IMR-90 (cell line): Measurements from ENCODE around the gene NOC2L. TPM values are rescaled to one million over a fixed set of nuclear protein-coding genes. Genes with fewer than 3 reads are reported as not detected.

Experiments
- ATAC-seq: fragments of 200-7000 bp; cut with Tn5 transposase; 2 replicates; pipeline ENCODE4 v1.9.1; 2020; ENCODE audit warnings: low read depth, mild to moderate bottlenecking, moderate library complexity
- BruUV-seq: library from RNA; stranded (reverse); fragments of 400-500 nt; replicated peaks from 2 replicates; lab custom pipeline; 2021; lab: Mats Ljungman, UMichigan
- CTCF ChIA-PET: fragments of 300-600 bp; formaldehyde crosslinking; extraction: SDS; loops from one replicate; lab custom pipeline; 2021; ENCODE audit warnings: antibody characterized with exemption; lab: Yijun Ruan, JAX
- POLR2A ChIA-PET: fragments of 300-600 bp; sonication (Branson Sonifier 250); formaldehyde crosslinking; loops from one replicate; lab custom pipeline; 2022; ENCODE audit warnings: antibody characterized with exemption; ENCODE audit not compliant: unreplicated experiment; lab: Charles Lee
- DNase-seq: peaks from one replicate; pipeline ENCODE4 v3.0.0; 2013
- H2AFZ ChIP-seq: replicated peaks from 2 replicates; pipeline ENCODE3; 2013; ENCODE audit warnings: low read length, mild to moderate bottlenecking; ENCODE audit not compliant: poor library complexity
- H2AK5ac ChIP-seq: 2 replicates; pipeline ENCODE4 v1.6.1; 2013; ENCODE audit warnings: low read depth, low read length, inconsistent platforms
- H2AK9ac ChIP-seq: replicated peaks from 2 replicates; pipeline ENCODE3; 2013; ENCODE audit warnings: mild to moderate bottlenecking, low read depth, low read length, moderate library complexity; ENCODE audit not compliant: poor library complexity
- H2BK120ac ChIP-seq: 2 replicates; pipeline ENCODE4 v1.6.1; 2013; ENCODE audit warnings: low read depth, low read length, inconsistent platforms
- H2BK15ac ChIP-seq: 3 replicates; pipeline ENCODE4 v1.6.1; 2013; ENCODE audit warnings: low read depth, low read length, inconsistent platforms
- H2BK20ac ChIP-seq: 2 replicates; pipeline ENCODE4 v1.6.1; 2013; ENCODE audit warnings: low read depth, mild to moderate bottlenecking, inconsistent platforms, low read length, moderate library complexity
- H2BK5ac ChIP-seq: 2 replicates; pipeline ENCODE4 v1.6.1; 2013; ENCODE audit warnings: mild to moderate bottlenecking, low read depth, low read length, inconsistent platforms; ENCODE audit not compliant: poor library complexity, severe bottlenecking
- H3K14ac ChIP-seq: replicated peaks from 2 replicates; pipeline ENCODE4 v1.6.1; 2013; ENCODE audit warnings: low read depth, low read length, inconsistent platforms
- H3K18ac ChIP-seq: 2 replicates; pipeline ENCODE4 v1.6.1; 2013; ENCODE audit warnings: low read depth, low read length, control low read depth
- H3K23ac ChIP-seq: 2 replicates; pipeline ENCODE4 v1.6.1; 2013; ENCODE audit warnings: low read depth, low read length, inconsistent platforms
- H3K27ac ChIP-seq: 2 replicates; pipeline ENCODE4 v1.5.1; 2013; ENCODE audit warnings: mild to moderate bottlenecking, control low read depth, low read length; ENCODE audit not compliant: insufficient read depth
- H3K27me3 ChIP-seq: 2 replicates; pipeline ENCODE4 v1.6.1; 2013; ENCODE audit warnings: low read length; ENCODE audit not compliant: control insufficient read depth, insufficient read depth
- H3K36me3 ChIP-seq: 2 replicates; pipeline ENCODE4 v1.6.1; 2013; ENCODE audit warnings: low read length, mixed read lengths; ENCODE audit not compliant: control insufficient read depth, insufficient read depth
- H3K4ac ChIP-seq: 2 replicates; pipeline ENCODE4 v1.6.1; 2013; ENCODE audit warnings: low read depth, low read length, inconsistent platforms
- H3K4me1 ChIP-seq: 2 replicates; pipeline ENCODE4 v1.6.1; 2013; ENCODE audit warnings: low read length, mixed read lengths; ENCODE audit not compliant: control insufficient read depth, insufficient read depth
- H3K4me2 ChIP-seq: 2 replicates; pipeline ENCODE4 v1.6.1; 2013; ENCODE audit warnings: low read depth, mild to moderate bottlenecking, control low read depth, low read length, moderate library complexity
- H3K4me3 ChIP-seq: 2 replicates; pipeline ENCODE4 v1.5.1; 2013; ENCODE audit warnings: low read depth, mild to moderate bottlenecking, control low read depth, low read length, moderate library complexity; ENCODE audit not compliant: insufficient read depth
- H3K56ac ChIP-seq: 2 replicates; pipeline ENCODE4 v1.6.1; 2013; ENCODE audit warnings: low read length, inconsistent platforms; ENCODE audit not compliant: insufficient read depth; ENCODE audit errors: extremely low read depth
- H3K79me1 ChIP-seq, 2 experiments: 2 replicates each; pipeline ENCODE4 v1.6.1; 2013; ENCODE audit warnings: low read length in 2 of 2, inconsistent platforms in 1 of 2, low read depth in 1 of 2
- H3K9ac ChIP-seq: 2 replicates; pipeline ENCODE4 v1.6.1; 2013; ENCODE audit warnings: low read depth, low read length, control low read depth
- H3K9me1 ChIP-seq: 2 replicates; pipeline ENCODE4 v1.6.1; 2013; ENCODE audit warnings: low read length, inconsistent platforms; ENCODE audit not compliant: insufficient read depth
- H3K9me3 ChIP-seq: 2 replicates; pipeline ENCODE4 v1.6.1; 2013; ENCODE audit warnings: low read length; ENCODE audit not compliant: control insufficient read depth, insufficient read depth
- H4K20me1 ChIP-seq: 2 replicates; pipeline ENCODE4 v1.6.1; 2013; ENCODE audit warnings: low read length, inconsistent platforms; ENCODE audit not compliant: insufficient read depth
- H4K5ac ChIP-seq: 2 replicates; pipeline ENCODE4 v1.6.1; 2013; ENCODE audit warnings: mild to moderate bottlenecking, low read depth, low read length, control low read depth
- H4K8ac ChIP-seq, 2 experiments: 2 replicates each; pipeline ENCODE4 v1.6.1; 2013; ENCODE audit warnings: low read depth in 2 of 2, low read length in 2 of 2, control low read depth in 1 of 2, inconsistent platforms in 1 of 2
- H4K91ac ChIP-seq: 2 replicates; pipeline ENCODE4 v1.6.1; 2013; ENCODE audit warnings: low read depth, low read length, inconsistent platforms; ENCODE audit not compliant: insufficient read depth
- CEBPB ChIP-seq: IDR thresholded peaks from 2 replicates; pipeline ENCODE4 v1.6.1; 2012; ENCODE audit warnings: low read depth, low read length, improper control_type of control experiment
- CHD1 ChIP-seq: IDR thresholded peaks from 2 replicates; pipeline ENCODE4 v1.6.1; 2012; ENCODE audit warnings: low read depth, low read length, improper control_type of control experiment
- FOS ChIP-seq: fragments of 150-350 bp; IDR thresholded peaks from 2 replicates; pipeline ENCODE4 v1.6.1; 2016; ENCODE audit warnings: low read depth, low read length
- MAFK ChIP-seq: IDR thresholded peaks from 2 replicates; pipeline ENCODE4 v1.6.1; 2012; ENCODE audit warnings: low read depth, low read length, improper control_type of control experiment
- MAZ ChIP-seq: IDR thresholded peaks from 2 replicates; pipeline ENCODE4 v1.6.1; 2012; ENCODE audit warnings: low read depth, mild to moderate bottlenecking, low read length, improper control_type of control experiment, moderate library complexity, borderline replicate concordance
- MXI1 ChIP-seq: IDR thresholded peaks from 2 replicates; pipeline ENCODE4 v1.6.1; 2012; ENCODE audit warnings: low read depth, mild to moderate bottlenecking, low read length, moderate library complexity, borderline replicate concordance
- NFE2L2 ChIP-seq: fragments of 150-350 bp; IDR thresholded peaks from 2 replicates; pipeline ENCODE4 v1.6.1; 2016; ENCODE audit warnings: low read depth, mild to moderate bottlenecking, low read length
- RAD21 ChIP-seq: IDR thresholded peaks from 2 replicates; pipeline ENCODE4 v1.6.1; 2012; ENCODE audit warnings: low read length, improper control_type of control experiment
- WGBS, 2 experiments: methylation state at CpG; one replicate each; pipeline versions ENCODE4 v1.1.5 to v1.1.7; 2013; ENCODE audit warnings: missing lambda C conversion rate in 2 of 2; ENCODE audit not compliant: insufficient read length in 1 of 2; ENCODE audit errors: extremely low coverage in 2 of 2; 5-methylcytosine and 5-hydroxymethylcytosine counted together
- dilution Hi-C: fragments of 300-500 bp; cut with HindIII; formaldehyde crosslinking; loops from one replicate; pipeline ENCODE4 v1.14.3; 2018; ENCODE audit warnings: low sequenced_read_pairs; ENCODE audit not compliant: unreplicated experiment
- in situ Hi-C: fragments of 300-500 bp; cut with MboI; formaldehyde crosslinking; loops from 3 replicates; pipeline ENCODE4 v1.14.3; 2019; ENCODE audit warnings: low sequenced_read_pairs, inconsistent platforms, mixed read lengths
- intact Hi-C: fragments of 100-400 bp; cut with micrococcal nuclease; formaldehyde crosslinking; loops from 2 replicates; pipeline ENCODE4 v1.10.0; 2022
- polyA plus RNA-seq, 3 experiments: library from polyadenylated mRNA; depleted of rRNA; stranded (reverse); fragments of >200 nt; gene quantifications; 2 replicates each; pipeline ENCODE4 v1.2.3, GENCODE V29; 2012; ENCODE audit warnings: low replicate concordance in 1 of 3
- total RNA-seq: library from RNA; depleted of rRNA; stranded (reverse); fragments of >200 nt; gene quantifications from 2 replicates; pipeline ENCODE4 v1.2.3, GENCODE V29; 2012

Gene NOC2L
- total and polyA plus RNA-seq, 2 of the 4 experiments (the other 2 are of a cell fraction): 74.2 to 106 TPM

DNA sequence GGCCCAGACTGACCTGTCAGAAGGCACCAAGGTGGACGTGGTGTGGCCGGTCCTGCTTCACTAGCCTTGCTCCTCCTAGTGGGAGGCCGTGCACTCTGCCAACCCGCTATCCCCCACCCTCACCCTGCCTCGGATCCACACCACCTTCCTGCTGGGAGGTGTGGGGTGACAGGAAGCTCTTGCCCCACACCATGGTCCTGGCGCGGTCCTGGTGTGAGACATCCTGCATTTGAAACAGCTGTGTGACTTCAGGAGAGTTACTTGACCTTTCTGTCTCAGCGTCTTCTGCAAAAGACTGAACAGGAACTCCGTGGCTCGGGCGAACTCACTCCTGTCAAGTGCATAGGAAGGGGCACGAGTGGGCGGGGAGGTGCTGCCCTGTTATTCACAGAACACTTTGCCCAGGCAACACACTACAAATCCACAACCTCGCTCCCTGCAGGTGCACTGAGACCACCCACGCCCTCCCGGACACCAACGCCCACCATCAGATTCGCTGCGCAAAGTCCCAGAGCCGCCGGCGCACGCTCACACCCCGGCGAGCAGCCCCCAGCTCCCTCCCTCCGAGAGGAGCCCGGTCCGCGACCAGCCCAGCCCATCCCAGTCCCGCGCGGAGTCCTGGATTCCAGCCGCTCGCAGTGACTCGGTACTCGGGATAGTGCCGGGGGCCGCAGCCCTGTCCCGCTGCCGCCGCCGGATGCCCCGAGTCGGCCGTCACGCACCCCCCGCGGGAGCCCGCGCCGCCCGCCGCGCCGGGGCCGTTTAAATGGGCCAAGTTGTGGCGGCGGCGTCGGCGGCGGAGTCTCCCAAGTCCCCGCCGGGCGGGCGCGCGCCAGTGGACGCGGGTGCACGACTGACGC lies 35.7 kb downstream of the NOC2L start, which contains the start of gene SAMD11:
Gene SAMD11 (plus strand): TSS at position 793 of the 860 bp plus-strand sequence. CDS start 509 bp downstream, outside the sequence.
- in situ Hi-C loops (no loop called here), dilution Hi-C loops (no loop called here), intact Hi-C loops (loop anchor here (5.0 kb wide), 1 partner anchor 34 kb away; the partner anchor contains the start of gene NOC2L)
- Histone ChIP-seq H2BK15ac (peak within 1 kb of the TSS; percentile 64; the same call in 1 of the 3 replicates), H3K4me1 (peaks cover 15% of the 10 kb centered on the region), H2BK20ac (0 out of 2 replicates have a peak within 1 kb of the TSS, but pooled peaks have one; percentile 3), H3K36me3 (peaks cover 2% of the 10 kb centered on the region; the same call in 1 of the 2 replicates), H4K91ac (peak within 1 kb of the TSS; percentile 19; the same call in 1 of the 2 replicates), H3K23ac (peak within 1 kb of the TSS; percentile 29; the same call in 1 of the 2 replicates), H3K9me1 (peaks cover 5% of the 10 kb centered on the region), H4K5ac (no peak within 1 kb of the TSS), H3K9ac (peak within 1 kb of the TSS; percentile 63; the same call in 1 of the 2 replicates), H3K4me3 (peak within 1 kb of the TSS; percentile 59), H2BK5ac (peak within 1 kb of the TSS; percentile 76), H3K18ac (no peak within 1 kb of the TSS), H3K56ac (peak within 1 kb of the TSS; percentile 17; the same call in 1 of the 2 replicates), H4K20me1 (peaks cover 3% of the 10 kb centered on the region), H3K9me3 (no peaks in the 10 kb centered on the region), H2AK9ac (peak within 1 kb of the TSS; percentile 78), H3K27ac (peak within 1 kb of the TSS; percentile 23), H3K79me1 (peaks cover 4 to 23% of the 10 kb centered on the region in 2 experiments; a peak in 2 of 4 replicates), H2AFZ (peak within 1 kb of the TSS; percentile 80), H2AK5ac (peak within 1 kb of the TSS; percentile 92), H3K27me3 (no peaks in the 10 kb centered on the region), H4K8ac (peak within 1 kb of the TSS; percentile 72 to 73; a peak in 2 of 4 replicates), H3K4ac (peak within 1 kb of the TSS; percentile 31), H3K14ac (no peak within 1 kb of the TSS; the same call in 1 of the 2 replicates), H2BK120ac (peak within 1 kb of the TSS; percentile 68), H3K4me2 (peak within 1 kb of the TSS; percentile 82)
- TF ChIP-seq NFE2L2: no peak
- TF ChIP-seq FOS: no peak
- no peak for TF ChIP-seq MAFK
- no peak for TF ChIP-seq CEBPB
- peak; percentile 80 for TF ChIP-seq MAZ
- no peak for TF ChIP-seq MXI1
- no peak for TF ChIP-seq RAD21
- no peak for TF ChIP-seq CHD1
- peak; percentile 67 for ATAC-seq
- DNase-seq: peak; percentile 76
- ChIA-PET POLR2A (no interaction called here), CTCF (no interaction called here)
- 3% methylated on average over 23 of the region's 72 CpGs; no CpG with 5 or more reads in 1 of the 2 experiments for WGBS, 2 experiments
- no TSS peak for BruUV-seq
